Endometrium (tissue), 2 donors: ENCODE measurements around the gene NPIPB2.
"Not testable (repeated sequence)": the region's sequence is repeated elsewhere in the genome, so short reads cannot be mapped to it uniquely, and the experiment has no call there.

Experiments
- FAIRE-seq: peaks from 2 replicates; lab custom pipeline; 2012; peaks lifted over from hg19 to GRCh38; lab: Jason Lieb, UNC
- donor health status: control.
- donor health status: control.

Gene NPIPB2

GRCh38 chr16:11941945-11942344 lies at the start of gene NPIPB2:
Gene NPIPB2, minus strand, starts transcription at chr16:11942045. Its CDS starts 0 bp downstream, at chr16:11942045.
- not testable (repeated sequence) for FAIRE-seq

DNA sequence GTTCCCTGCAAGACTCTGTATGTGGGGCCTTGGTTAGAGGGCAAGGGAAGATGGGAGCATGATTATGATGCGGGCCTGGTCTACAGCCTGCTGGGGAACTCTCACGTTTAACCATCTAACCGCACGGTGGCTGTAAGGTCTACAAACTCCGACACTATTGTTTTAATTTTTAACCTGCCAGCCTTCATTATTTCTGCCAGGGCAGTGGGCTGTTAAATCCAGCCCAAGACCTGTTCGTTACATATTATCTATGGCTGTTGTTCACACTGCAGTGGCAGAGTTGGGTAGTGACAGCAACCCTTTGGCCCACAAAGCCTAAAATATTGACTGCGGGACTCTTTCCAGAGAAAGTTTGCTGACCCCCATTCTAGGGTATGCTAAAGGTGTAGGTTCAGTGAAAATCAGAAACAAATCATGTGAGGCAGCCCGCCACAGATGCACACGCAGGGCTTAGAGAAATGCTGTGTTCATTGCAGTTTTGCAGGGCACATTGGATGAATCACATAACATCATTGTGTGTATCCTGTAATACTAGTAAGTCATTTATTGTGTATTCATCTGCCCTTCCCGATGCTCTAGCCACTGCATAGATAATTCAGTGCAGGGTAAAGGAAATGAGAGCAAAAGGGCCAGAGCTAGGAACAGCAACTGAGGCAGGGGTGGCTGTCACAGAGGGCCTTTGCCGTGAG lies 49.0 kb upstream of the NPIPB2 start:
- no peak for FAIRE-seq

GRCh38 chr16:11988258-11988978 lies 46.6 kb upstream of the NPIPB2 start:
- no peak for FAIRE-seq

DNA sequence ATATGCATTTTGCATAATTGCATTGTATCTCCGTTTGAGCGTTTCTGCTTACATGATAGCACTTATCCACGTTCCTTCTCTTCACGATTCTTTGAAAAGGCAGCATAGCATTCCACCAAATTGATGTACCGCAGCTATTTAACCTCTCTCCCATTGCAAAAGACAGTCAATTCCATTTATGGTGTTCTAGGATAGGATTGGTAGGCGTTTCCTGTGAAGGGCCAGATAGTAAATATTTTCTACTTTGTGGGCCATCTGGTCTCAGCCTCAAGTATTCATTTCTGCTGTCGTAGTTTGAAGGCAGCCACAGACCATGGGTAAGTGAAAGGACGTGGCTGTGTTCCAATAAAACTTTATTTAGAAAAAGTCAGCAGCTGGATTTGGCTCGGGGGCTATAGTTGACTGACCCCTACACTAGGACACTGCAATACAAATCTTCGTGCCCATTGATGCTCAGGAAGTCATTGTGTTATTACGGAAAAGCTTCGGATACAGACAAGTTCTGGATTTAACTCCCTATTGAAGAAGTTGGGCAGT lies 44.7 kb upstream of the NPIPB2 start:
- no peak for FAIRE-seq

GRCh38 chr16:11985250-11985649 lies 43.4 kb upstream of the NPIPB2 start:
- no peak for FAIRE-seq

DNA sequence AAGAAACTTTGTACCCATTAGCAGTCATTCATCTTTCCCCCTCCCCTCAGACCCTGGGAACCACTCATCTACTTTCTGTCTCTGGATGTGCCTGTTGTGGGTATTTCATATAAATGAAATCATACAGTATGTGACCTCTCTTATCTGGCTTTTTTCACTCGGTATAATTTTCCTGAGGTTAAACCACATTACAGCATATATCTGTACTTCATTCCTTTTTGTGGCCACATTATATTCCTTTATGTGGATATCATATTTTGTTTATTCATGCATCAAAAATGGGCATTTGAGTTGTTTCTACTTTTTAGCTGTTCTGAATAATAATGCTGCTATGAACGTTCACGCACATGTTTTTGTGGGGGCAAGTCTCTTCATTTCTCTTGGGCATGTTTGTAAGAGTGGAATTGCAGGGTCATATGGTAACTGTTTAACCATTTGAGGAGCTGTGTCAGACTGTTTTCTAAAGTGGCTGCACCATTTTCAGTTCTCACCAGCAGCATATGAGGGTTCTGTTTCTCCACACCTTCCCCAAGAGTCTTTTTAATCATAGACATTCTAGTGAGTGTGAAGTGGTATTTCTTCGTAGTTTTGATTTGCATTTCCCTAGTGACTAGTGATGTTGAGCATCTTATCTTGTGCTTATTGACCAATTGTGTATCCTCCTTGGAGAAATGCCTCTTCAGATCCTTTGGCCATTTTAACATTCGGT lies 38.4 kb upstream of the NPIPB2 start:
- no peak for FAIRE-seq

- FAIRE-seq, result no peak
Measured at GRCh38 chr16:11979013-11979672, 37.3 kb upstream of the NPIPB2 start.

DNA sequence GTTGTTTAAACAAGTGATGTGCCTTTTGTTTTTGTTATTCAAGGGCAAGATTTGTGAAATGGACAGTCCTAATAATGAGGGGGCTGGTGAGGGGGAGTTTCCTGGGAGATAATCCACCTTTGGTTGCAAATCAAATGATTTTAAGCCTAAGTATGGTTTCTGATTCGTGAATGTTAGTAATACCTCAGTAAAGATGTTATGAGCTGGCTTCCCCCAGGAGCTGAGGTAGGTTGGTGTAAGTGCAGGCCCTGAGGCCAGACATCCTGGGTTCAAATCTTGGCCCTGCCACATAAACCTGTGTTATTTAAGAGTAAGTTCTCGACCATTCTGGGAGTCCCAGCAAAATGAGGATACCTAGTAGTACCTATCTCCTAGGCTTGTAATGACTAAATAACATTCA lies 36.2 kb upstream of the NPIPB2 start:
- no peak for FAIRE-seq

GRCh38 chr16:11977376-11978041 lies 35.7 kb upstream of the NPIPB2 start:
- FAIRE-seq, result no peak

DNA sequence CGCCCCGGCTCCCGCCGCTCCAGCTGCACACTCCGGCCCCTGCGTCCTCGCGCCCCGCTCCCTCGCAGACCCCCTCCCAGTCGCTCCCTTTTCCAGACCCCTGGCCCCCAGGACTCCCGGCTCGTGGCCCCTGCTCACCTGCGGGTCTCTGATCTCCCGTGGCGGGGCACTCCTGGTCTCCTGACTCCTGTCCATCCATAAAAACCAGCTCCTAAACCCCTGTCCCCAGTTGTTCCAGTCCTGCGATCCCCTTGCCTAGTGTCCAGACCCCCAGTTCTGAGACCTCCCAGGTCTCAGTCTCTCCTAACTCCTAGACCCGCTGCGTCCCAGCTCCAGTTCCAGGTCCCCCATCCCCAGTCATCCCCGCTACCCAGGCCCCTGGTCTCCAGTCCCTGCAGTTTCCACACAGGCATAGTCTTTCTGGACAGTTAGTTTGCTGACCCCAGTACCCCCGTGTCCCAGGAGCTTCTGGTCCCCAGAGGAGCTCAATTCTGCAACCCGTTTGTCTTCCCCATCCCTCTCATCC lies 35.1 kb upstream of the NPIPB2 start:
- FAIRE-seq, result no peak

DNA sequence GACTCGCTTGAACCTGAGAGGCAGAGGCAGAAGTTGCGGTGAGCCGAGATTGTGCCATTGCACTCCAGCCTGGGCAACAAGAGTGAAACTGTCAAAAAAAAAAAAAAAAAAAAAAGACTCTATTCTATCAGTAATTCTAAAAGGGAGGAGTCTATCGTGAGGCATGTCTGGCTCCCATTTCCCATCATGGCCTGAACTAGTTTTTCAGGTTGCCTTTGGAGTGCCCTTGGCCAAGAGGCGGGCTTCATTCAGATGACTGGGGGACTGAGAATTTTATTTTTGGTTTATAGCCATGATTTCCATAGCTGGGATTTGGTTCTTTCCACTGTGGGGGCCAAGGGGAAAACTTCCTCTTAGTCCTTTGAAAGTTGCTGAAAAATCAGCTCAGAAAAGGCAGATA lies 31.2 kb upstream of the NPIPB2 start:
- FAIRE-seq, result no peak

GRCh38 chr16:11972128-11972527 lies 30.3 kb upstream of the NPIPB2 start:
- no peak for FAIRE-seq

DNA sequence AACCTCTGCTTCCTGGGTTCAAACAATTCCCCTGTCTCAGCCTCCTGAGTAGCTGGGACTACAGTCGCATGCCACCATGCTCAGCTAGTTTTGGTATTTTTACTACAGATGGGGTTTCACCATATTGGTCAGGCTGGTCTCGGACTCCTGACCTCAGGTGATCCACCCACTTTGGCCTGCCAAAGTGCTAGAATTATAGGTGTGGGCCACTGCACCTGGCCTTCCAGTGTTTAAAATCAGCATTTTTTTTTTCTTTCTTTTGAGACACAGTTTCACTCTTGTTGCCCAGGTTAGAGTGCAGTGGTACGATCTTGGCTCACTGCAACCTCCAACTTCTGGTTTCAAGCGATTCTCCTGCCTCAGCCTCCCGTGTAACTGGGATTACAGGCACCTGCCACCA lies 28.4 kb upstream of the NPIPB2 start:
- not testable (repeated sequence) for FAIRE-seq

DNA sequence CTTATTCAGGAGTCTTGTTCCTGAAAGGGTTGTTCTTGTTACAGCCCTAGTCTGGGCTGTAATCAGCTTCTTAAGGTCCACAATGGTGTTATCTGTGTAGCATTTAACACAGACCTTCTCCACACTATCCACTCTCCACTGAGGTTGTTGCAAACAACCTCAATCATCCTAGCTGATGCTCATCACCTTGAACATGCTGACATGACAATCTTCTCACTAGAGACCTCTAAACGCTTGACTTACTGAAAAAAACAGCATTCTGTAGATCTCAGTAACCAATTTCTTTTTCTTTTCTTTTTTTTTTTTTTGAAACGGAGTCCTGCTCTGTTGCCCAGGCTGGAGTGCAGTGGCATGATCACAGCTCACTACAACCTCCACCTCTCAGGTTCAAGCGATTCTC lies 26.7 kb upstream of the NPIPB2 start:
- no peak for FAIRE-seq

DNA sequence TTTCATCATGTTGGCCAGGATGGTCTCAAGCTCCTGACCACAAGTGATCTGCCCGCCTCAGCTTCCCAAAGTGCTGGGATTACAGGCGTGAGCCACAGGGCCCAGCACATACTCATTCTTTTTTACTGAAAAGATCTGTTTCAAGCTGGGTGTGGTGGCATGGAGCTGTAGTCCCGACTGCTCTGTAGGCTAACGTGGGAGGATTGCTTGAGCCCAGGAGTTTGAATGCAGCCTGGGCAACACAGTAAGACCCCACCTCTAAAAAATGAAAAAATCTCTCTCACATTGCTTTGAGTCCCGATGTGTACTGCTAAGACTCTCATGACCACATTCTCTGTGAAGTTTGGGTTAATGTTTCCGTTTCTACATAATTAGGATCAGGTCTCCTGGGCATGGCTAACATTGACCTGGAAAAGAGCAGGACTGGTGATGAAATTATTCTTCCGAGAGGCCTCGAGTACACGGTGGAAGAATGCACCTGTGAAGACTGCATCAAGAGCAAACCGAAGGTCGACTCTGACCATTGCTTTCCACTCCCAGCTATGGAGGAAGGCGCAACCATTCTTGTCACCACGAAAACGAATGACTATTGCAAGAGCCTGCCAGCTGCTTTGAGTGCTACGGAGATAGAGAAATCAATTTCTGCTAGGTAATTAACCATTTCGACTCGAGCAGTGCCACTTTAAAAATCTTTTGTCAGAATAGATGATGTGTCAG lies 25.5 kb upstream of the NPIPB2 start:
- no peak for FAIRE-seq

DNA sequence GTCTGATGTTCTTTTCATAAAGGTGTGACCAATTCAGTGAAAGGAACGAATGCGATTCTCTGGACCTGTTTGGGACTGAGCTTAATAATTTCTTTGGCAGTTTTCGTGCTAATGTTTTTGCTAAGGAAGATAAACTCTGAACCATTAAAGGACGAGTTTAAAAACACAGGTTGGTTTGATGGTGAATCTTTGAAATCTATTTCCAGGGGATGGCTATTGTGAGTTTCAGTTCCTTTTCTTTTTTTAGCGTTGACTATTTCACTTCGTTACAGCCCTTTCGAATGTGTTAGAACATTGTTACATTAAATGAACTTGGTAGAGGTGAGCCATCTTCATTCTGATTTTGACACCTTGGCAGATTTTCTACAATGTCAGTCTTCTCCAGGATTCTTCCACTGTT lies 24.3 kb upstream of the NPIPB2 start:
- no peak for FAIRE-seq

GRCh38 chr16:11964761-11965551 lies 23.1 kb upstream of the NPIPB2 start, which contains the start of gene TNFRSF17:
Gene TNFRSF17, plus strand, starts transcription at chr16:11965210. Its CDS starts 115 bp downstream, at chr16:11965325.
- no peak for FAIRE-seq

DNA sequence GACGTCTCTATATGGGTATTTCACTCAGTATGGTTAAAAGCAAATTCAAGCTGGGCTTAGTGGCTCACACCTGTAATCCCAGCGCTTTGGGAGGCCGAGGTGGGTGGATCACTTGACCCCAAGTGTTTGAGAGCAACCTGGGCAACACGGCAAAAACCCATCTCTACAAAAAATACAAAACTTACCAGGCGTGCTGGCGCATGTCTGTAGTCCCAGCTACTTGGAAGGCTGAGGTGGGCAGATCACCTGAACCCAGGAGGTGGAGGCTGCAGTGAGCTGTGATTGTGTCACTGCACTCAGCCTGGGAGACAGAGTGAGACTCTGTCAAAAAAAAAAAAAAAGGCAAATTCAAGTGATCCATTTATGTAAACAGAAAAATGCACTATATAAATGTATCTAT lies 21.9 kb upstream of the NPIPB2 start:
- no peak for FAIRE-seq

- not testable (repeated sequence) for FAIRE-seq
Measured at GRCh38 chr16:11962978-11963377, 21.1 kb upstream of the NPIPB2 start.

- not testable (repeated sequence) for FAIRE-seq
Measured at GRCh38 chr16:11962457-11962856, 20.6 kb upstream of the NPIPB2 start.
